T follicular helper cell (primary cell): ENCODE data around the gene MTARC2.
"Not testable (repeated sequence)": the region's sequence is repeated elsewhere in the genome, so short reads cannot be mapped to it uniquely, and the experiment has no call there.

Source experiments
- DNase-seq: peaks from one replicate; pipeline ENCODE4 v3.0.0-alpha.2; 2020; ENCODE audit warnings: low read depth
- total RNA-seq, 2 experiments: gene quantifications; one replicate each; lab custom pipeline; 2026; lab: John Stamatoyannopoulos, UW

The MTARC2 gene
- total RNA-seq, result 0 to 0.04 reads per million in 2 experiments

GRCh38 chr1:220748089-220748934 is at the start of gene MTARC2:
Gene MTARC2 (plus strand): TSS chr1:220748322. CDS start chr1:220748532, 210 bp downstream.
- no peak for DNase-seq

DNA sequence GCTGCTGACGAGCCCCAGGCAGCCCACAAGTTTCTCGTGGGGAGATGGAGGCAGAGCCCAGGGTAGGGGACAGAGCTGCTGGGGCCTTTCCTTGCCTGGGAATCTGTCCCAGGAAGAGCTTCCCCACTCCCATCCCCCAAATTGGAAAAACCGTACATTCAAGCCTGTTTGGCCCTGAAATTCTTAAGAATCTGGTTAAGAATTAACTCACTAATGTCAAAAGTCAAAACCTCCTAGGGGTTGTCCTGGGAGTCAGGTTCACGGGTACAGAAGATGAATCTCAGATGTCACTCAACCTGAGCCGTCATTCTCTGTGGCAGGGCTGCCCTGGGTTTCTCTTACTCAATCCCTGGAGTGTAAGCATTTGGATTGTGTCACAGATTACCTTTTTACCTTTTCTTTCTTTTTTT is 49.5 kb upstream of the MTARC2 start:
- no peak for DNase-seq

DNA sequence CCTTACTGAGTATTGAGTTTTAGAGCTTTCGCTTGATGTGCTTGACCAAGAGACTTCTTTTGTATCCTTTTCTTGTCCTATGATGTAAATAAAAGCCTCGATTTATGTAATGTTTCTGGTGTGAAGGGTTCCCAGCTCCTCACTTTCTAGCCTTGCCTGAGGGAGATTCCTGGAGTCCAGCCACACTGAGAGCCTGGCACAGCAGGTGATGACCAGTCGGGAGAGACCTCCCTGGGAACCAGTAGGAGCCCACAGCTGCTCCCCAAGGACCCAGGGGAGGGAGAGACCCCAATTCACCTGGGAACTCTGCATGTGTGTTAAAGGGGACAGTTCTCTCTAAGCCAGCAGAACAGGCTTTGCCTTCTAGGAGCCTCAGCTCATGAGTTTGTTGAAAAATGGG is 49.1 kb upstream of the MTARC2 start:
- DNase-seq, result no peak

GRCh38 chr1:220700556-220701179 is 47.5 kb upstream of the MTARC2 start:
- DNase-seq, result no peak

DNA sequence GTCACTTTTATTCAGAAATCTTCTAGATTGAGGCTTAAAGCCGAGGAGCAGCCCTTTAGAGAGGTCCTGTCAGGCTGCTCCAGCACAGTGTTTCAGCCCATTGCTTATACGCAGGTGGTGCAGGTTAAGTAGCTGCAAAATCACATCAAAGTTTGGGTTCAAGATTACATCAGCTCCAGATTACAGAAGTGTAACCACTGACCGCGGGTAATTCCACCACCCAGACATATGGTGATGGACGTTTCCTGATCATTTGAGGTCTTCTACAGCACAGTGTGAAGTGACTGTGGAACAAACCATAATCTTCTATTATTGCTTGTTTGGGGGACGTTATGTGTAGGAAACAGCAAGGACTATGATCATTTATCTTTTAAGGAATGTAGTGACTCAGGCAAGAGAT is 46.1 kb upstream of the MTARC2 start:
- DNase-seq, result no peak

DNA sequence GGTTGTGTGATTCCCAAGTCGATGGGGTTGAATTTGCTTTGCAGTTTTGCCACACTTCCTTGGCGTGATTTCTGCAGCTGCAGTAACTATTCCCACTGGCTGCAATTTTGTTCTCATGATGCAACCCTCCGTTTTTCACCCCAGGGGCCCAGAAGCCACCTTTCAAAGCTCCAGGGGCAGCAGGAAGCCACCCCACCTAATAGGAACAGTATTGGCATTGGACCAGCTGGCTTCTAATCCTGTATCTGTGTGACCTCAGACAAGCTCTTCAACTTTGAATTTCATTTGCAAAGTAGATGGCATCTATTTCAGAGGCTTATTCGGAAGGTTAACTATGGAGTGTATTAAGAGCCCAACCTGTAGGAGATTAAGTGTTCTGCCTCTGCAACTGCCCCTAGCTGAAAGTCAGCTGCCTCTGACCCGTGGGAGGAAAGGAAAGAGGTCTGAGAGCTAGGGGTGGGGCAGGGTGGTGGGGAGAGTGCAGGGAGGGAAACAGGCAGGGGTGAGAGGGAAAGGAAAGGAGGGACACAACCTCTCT is 45.3 kb upstream of the MTARC2 start:
- no peak for DNase-seq

GRCh38 chr1:220703305-220703704 is 44.8 kb upstream of the MTARC2 start:
- DNase-seq, result no peak

- DNase-seq, result no peak
Measured at GRCh38 chr1:220705782-220706181, 42.3 kb upstream of the MTARC2 start.

DNA sequence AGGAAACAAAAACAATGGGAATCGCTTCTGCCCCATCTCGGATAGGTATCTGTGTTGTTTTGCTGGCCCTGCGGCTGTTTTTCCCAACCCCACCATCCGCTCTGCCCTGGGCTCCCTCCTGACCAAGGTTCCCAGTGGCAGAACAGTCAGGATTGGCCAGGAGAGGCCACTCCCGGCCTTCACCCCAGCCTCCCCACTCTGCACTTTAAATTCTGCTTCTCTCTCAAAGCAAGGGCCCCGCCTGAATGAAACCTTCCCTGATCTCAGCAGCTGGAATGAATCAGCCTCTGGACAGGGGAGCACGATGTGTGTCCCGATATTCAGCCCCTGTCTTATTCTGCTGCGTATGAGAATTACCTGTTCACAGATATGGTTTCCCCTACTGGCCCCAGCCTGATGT is 41.6 kb upstream of the MTARC2 start:
- DNase-seq, result no peak

- DNase-seq, result no peak
Measured at GRCh38 chr1:220707160-220707559, 41.0 kb upstream of the MTARC2 start.

GRCh38 chr1:220708244-220708643 is 39.9 kb upstream of the MTARC2 start:
- no peak for DNase-seq

DNA sequence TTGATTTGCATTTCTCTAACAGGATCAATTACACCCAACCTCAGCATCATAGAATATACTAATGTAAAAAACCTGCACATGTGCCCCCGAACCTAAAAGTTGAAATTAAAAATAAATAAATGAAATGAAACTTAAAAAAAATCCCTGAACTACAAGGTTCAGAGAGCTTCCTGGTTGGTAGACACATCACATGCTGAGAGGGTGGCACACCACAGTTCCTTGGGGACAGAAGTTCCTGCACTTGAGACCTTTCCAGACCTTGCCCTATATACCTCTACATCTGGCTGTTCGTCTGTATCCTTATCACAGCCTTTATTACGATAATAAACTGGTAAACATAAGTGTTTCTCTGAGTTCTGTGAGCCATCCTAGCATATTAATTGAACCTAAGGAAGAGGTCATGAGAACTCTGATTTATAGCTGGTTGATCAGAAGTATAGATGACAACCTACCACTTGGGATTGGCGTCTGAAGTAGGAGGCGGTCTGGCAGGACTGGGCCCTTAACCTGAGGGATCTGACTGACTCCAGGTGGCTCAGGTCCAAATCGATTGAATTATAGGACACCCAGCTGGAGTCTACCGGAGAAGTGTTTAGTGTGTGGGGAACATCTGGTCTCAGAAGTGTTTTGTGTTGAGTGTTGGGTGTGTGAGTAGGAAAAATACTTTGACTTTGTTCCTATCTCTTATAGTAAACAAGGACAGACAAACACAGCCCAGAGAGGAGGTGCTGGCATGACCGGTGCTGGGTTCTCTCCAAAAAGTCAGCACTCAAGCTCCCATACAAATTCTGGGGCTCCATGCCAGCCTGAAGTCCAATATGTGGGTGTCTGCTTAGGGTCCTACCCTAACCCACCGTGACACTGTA is 39.0 kb upstream of the MTARC2 start:
- DNase-seq, result no peak

- no peak for DNase-seq
Measured at GRCh38 chr1:220710333-220710732, 37.8 kb upstream of the MTARC2 start.

GRCh38 chr1:220711056-220711809 is 36.9 kb upstream of the MTARC2 start:
- DNase-seq, result no peak

GRCh38 chr1:220715986-220716385 is 32.1 kb upstream of the MTARC2 start:
- not testable (repeated sequence) for DNase-seq

GRCh38 chr1:220717800-220718640 is 30.1 kb upstream of the MTARC2 start:
- no peak for DNase-seq

GRCh38 chr1:220721266-220721665 is 26.9 kb upstream of the MTARC2 start:
- not testable (repeated sequence) for DNase-seq

DNA sequence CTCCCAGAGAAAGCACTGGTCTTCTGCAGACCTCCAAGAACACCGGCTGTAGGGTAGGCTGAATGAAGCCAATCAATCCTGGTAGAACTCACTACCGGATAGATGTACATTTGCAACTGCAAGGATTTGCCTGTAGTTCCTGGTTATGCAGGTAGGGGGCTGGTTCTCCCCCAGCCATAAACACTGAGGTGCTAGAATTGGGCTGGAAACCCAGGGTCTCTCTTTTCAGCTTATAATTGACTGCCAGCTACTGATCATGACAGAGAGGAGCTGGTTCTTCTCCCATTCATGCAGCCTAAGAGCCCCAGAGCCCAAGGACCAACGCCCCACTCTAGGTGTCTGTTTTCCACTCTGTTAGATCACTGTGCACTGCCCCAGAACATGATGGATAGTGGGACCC is 21.5 kb upstream of the MTARC2 start:
- DNase-seq, result no peak

DNA sequence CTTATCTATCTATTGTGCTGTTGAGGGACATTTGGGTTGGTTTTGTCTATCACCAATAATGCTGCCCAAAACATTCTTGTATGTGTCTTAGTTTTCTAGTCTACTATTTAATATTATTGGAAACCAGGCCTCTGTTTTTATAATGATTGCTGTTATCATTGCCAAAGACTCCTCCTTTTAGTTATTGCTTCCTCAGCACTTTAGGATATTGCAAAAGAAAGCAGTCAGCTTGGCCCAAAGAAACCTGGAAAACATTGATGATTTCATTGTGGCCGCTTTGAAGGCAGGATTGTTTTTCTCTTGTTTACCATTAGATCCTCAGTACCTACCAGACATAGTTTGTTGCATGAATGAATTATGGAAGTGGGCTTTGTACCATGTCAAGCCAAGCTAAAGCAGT is 20.6 kb upstream of the MTARC2 start:
- no peak for DNase-seq

DNA sequence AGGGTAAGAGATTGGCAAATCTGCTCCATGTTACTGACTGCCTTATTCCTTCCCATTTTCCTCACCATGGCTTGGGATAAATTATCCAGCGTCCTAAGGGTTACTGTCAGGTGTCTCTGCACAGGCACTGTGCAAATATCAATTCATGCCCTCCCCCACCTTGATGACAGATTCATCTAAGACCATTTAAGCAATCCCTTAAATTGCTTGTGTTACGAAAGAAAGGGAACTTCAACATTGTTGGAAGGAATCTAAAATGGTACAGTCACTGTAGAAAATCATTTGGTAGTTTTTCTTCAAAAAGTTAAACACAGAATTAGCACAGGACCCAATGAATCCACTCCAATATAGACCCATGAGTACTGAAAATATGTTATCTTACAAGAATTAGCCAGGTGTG is 17.6 kb upstream of the MTARC2 start:
- no peak for DNase-seq
